T-helper 1 cell (primary cell): ENCODE measurements around the gene DBF4B.

ENCODE experiments used
- DNase-seq, 5 donors: peaks; one replicate each; pipeline ENCODE4 v3.0.0-alpha.2; 2012 to 2020

DBF4B gene

GRCh38 chr17:44777394-44778348 is 69.2 kb downstream of the DBF4B start:
- DNase-seq = no peak

- no peak for DNase-seq
These were observed 70.3 kb downstream of the DBF4B start for GRCh38 chr17:44778656-44779210.

GRCh38 chr17:44779211-44780025 is 71.0 kb downstream of the DBF4B start:
- DNase-seq = peak; percentile 56 to 77 (median 71)

GRCh38 chr17:44780161-44780560 is 71.7 kb downstream of the DBF4B start:
- DNase-seq = no peak

- DNase-seq = no peak
These were observed 72.5 kb downstream of the DBF4B start for GRCh38 chr17:44780845-44781480.

- no peak for DNase-seq
These were observed 73.3 kb downstream of the DBF4B start for GRCh38 chr17:44781551-44782325.

- no peak for DNase-seq
These were observed 73.9 kb downstream of the DBF4B start for GRCh38 chr17:44782326-44782850.

- DNase-seq = no peak
These were observed 77.5 kb downstream of the DBF4B start for GRCh38 chr17:44785921-44786320.

GRCh38 chr17:44786551-44787081 is 78.2 kb downstream of the DBF4B start:
- DNase-seq = no peak

GRCh38 chr17:44787271-44787940 is 78.9 kb downstream of the DBF4B start:
- no peak for DNase-seq

GRCh38 chr17:44788139-44788538 is 79.7 kb downstream of the DBF4B start:
- no peak for DNase-seq

- no peak for DNase-seq
These were observed 83.8 kb downstream of the DBF4B start for GRCh38 chr17:44792276-44792675.

- DNase-seq = no peak
These were observed 85.7 kb downstream of the DBF4B start for GRCh38 chr17:44793885-44794842.

GRCh38 chr17:44794851-44795413 is 86.5 kb downstream of the DBF4B start:
- DNase-seq = no peak

GRCh38 chr17:44795421-44795820 is 87.0 kb downstream of the DBF4B start:
- DNase-seq = no peak

GRCh38 chr17:44795928-44796327 is 87.5 kb downstream of the DBF4B start:
- no peak for DNase-seq

GRCh38 chr17:44796731-44797130 is 88.3 kb downstream of the DBF4B start:
- DNase-seq = no peak

- DNase-seq = no peak
These were observed 89.3 kb downstream of the DBF4B start for GRCh38 chr17:44797802-44798201.

GRCh38 chr17:44798356-44798755 is 89.9 kb downstream of the DBF4B start:
- DNase-seq = no peak
